A549 treated with GW870086 at 1 μM for 4 hours (cell line): ENCODE data around the gene C4orf54. TPM values are rescaled to one million over a fixed set of nuclear protein-coding genes. Genes with fewer than 3 reads are reported as not detected.

Experiments
- total RNA-seq: library from RNA; stranded (reverse); fragments of 200-300 nt; extraction: Qiagen RNA extraction; gene quantifications from 5 replicates; pipeline ENCODE4 v1.2.3, GENCODE V29; 2022; ENCODE audit warnings: low read depth

Gene C4orf54
- not detected in 5 replicates for total RNA-seq

DNA sequence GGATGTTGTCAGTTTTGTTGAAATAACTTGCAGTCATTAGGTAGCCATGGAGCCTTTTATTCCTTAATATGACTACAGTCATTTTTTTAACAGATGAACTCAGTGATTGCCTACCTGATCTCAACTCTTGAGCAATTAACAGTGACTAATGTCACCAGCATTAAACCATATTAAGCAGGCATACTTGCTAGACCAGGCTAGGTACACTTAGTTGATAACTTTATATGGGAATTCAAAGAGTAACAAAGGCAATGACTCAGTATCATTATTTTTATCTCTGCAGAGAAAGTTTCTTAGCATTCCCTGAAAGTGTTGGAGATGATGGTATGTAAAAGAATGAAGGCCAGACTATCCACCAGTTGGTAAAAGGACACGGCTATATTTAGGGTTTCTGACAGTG is at the start of gene C4orf54:
Gene C4orf54, minus strand, starts transcription at position 31 of the 400 bp plus-strand sequence. CDS start 3,180 bp downstream, outside the sequence.

Other genes with a start within 250 kb of the C4orf54 start
- gene ADH7, start 222.5 kb downstream of the C4orf54 start, total RNA-seq = not detected in 5 replicates
- not detected in 5 replicates for gene C4orf17, start 146.8 kb downstream of the C4orf54 start, total RNA-seq
- gene TRMT10A, start 93.8 kb downstream of the C4orf54 start, total RNA-seq = 2.9 to 4.5 TPM (median 3.5 TPM) in 5 replicates
- gene MTTP, start 83.0 kb downstream of the C4orf54 start, total RNA-seq = 0.05 TPM in 1 of 5 replicates, not detected in the others
- gene DAPP1, start 159.0 kb upstream of the C4orf54 start, total RNA-seq = not detected in 5 replicates
- 21.9 to 29.7 TPM (median 28.8 TPM) in 5 replicates for gene LAMTOR3, start 236.6 kb upstream of the C4orf54 start, total RNA-seq